HG02885 (cell line): ENCODE results near the gene PLCB3.
A peak's percentile ranks its signal among the peaks of the same experiment; 100 is the strongest.

Source experiments
- ATAC-seq: cut with Tn5 transposase; IDR thresholded peaks from one replicate; pipeline ENCODE4 v1.9.1; 2021; ENCODE audit warnings: mild to moderate bottlenecking; ENCODE audit not compliant: unreplicated experiment, poor library complexity

PLCB3 gene

GRCh38 chr11:64251016-64251752, at the start of gene PLCB3:
Gene PLCB3, plus strand, starts transcription at chr11:64251530. Its CDS starts 120 bp downstream, at chr11:64251650.
- peak; percentile 58 for ATAC-seq

GRCh38 chr11:64201543-64201942, 49.8 kb upstream of the PLCB3 start:
- ATAC-seq: no peak

DNA sequence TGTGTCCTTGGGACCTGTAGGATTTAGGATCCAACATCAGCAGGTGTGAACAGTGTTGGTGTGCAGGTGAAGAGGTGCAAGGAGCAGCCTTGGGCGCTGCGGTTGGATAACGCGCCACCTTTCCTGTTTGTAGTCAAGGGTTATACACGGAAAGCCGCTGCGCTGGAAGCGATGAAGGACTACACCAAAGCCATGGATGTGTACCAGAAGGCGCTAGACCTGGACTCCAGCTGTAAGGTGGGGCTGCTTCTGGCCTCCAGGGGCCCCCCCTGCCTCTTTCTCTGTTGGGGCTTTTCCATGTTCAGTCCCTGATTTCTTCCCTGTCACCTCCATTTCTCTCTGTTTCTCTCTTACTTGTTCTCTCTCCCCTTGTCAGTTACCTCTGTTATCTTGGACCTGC, 48.3 kb upstream of the PLCB3 start:
- no peak for ATAC-seq

- no peak for ATAC-seq
Measured at GRCh38 chr11:64203421-64204079, 47.8 kb upstream of the PLCB3 start.

DNA sequence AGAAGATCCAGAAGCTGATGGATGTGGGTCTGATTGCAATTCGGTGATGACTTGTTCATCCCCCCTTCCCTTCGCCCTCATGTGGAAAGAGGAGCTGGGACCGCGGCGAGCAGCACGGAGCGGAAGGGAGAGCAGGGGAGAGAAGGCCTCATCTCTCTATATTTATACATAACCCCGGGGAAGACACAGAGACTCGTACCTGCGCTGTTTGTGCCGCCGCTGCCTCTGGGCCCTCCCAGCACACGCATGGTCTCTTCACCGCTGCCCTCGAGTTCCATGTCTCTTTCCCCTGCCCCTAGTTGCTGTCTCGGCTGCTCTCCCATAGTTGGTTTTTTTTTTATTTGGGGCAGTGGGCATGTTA, 47.3 kb upstream of the PLCB3 start:
- no peak for ATAC-seq

DNA sequence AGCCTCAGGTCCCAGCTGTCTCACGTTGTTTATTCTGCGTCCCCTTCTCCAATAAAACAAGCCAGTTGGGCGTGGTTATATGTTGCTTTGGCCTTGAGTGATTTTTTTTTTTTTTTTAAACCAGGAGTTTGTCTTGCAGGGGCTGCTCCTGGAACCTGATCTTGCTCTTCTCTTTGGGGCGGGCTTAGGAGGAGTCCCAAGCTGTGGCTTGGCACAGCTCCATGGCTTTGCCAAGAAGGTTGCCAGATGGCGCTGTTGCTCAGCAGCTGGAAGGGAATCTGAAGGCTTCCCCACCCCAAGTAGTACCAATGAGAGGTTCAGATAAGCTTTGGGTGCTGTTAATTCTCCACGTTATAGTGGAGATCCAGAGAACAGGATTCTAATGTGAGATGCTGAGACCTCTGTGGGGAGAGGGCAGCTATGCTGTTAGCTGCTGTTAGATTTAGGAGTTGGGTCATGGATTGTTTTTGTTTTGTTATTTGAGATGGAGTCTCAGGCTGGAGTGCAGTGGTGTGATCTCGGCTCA, 46.8 kb upstream of the PLCB3 start:
- no peak for ATAC-seq

DNA sequence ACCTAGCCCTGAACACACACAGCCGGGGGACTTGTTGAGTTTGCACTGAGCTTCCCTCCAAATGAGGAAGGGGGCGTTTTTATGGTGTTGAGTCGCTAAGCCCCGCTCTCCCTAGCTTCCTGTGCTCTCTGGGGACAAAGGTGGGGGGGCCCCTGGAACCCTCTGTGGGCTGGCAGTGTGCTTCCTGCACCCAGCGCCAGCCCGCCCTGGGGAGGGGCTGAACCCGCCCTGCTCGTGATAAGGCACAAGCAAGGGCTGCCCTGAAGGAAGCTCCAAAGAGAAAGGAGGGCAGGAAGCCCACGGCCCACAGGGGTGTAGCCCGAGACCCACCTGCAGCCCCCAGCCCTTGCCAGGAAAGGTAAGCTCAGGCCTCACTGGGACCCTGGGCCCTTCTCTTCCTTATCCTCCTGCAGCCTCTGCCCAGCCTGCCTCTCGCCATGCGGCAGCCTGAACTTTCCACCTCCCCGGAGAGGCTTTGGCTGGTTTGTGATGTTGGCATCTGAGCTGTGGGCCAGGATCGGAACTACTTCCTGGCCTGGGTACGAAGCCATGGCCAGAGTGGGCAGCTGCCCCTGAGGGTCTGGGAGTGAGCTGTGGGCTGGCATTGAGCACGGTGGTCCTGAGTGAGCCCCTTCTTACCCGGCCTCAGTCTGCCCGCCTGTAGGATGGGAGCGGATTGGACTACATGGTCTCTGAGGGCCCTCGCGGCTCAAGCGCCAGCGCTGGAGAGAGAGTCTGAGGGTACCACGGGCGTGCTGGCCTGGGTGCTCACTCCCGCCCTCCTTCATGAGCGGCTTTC, 44.7 kb upstream of the PLCB3 start, which contains the start of gene FERMT3:
Gene FERMT3 (plus strand): TSS at position 265 of the 799 bp plus-strand sequence. CDS start 644 bp downstream, outside the sequence.
- peak; percentile 48 for ATAC-seq

DNA sequence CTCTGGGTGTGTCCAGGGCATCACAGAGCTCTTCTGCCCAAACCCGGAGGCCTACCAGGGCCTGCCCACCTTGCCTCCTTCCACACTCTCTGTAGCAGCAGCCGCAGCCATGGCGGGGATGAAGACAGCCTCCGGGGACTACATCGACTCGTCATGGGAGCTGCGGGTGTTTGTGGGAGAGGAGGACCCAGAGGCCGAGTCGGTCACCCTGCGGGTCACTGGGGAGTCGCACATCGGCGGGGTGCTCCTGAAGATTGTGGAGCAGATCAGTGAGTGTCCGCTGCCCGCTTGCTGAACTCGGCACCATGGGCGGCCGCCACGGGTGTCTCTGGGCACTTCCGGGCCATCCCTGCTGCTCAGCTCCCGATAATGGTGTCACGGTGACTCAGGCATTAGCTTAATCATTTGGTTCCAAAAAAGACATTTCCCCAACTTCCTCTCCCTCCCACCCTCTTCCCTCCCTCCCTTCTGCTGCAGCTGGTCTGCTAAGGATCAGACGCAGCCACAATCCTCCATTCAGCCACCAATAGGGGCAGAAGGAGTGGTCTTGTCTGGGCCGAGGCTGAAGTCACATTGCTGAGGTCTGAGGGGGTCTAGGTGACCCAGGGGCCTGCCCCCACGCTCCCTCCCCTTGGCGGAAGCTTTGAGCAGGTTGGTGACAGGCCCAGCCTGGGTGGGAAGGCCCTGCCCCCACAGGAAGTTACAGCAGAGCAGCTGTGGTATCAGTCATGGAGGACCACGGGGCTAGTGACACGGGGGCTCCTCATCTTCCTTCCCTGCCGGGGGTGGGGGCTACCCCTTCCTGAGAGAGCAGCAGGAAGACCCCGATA, 43.9 kb upstream of the PLCB3 start:
- ATAC-seq: peak; percentile 62

GRCh38 chr11:64208086-64208795, 43.1 kb upstream of the PLCB3 start:
- ATAC-seq: no peak

DNA sequence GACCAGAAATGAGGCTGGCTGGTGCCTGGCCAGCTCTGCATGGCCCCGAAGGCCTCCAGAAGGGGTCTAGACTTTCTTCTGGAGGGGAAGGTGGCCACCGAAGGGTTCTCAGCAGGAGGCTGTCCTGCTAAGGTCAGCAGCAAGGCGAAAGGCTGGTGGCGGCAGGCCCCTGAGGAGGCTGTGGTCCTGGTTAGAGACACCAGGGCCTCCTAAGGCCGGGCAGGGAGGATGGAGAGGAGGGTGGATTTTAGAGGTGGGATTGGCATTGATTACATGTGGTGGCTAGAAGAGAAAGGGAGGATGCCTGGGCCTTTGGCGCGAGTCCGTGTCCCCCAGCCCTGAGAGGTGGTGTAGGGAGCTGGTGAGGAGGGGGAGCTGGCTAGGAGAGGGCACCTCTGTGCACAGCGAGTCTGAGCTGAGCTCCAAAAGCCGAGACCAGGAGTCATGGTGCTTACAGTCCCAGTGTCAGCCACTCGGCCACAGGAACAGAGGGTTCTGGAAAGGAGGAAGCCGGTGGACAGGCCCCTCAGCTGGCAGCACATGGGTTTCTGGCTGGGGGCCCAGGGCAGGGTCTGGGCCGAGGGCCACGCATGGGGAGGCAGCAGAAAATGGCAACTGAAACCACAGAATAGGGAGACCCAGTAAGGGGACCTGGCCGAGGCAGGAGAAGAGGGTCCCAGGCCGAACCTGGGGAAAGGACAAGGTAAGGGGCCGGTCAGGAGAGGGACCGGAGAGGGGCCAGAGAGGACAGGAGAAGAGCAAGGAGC, 42.4 kb upstream of the PLCB3 start:
- ATAC-seq: no peak

DNA sequence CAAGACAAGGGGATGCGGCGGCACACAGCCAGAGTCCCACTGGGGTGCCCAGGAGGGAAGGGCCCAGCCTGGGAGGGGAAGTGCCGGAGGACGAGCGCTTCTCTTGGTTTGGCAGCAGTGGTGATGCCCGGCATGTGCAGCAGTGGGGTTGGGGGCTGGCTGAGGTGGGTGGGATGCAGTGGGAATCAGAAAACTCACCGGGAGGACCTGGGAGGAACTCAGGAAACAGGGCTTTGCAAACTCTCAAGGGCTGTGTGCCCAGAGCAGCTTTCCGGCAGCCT, 41.8 kb upstream of the PLCB3 start:
- ATAC-seq: no peak

DNA sequence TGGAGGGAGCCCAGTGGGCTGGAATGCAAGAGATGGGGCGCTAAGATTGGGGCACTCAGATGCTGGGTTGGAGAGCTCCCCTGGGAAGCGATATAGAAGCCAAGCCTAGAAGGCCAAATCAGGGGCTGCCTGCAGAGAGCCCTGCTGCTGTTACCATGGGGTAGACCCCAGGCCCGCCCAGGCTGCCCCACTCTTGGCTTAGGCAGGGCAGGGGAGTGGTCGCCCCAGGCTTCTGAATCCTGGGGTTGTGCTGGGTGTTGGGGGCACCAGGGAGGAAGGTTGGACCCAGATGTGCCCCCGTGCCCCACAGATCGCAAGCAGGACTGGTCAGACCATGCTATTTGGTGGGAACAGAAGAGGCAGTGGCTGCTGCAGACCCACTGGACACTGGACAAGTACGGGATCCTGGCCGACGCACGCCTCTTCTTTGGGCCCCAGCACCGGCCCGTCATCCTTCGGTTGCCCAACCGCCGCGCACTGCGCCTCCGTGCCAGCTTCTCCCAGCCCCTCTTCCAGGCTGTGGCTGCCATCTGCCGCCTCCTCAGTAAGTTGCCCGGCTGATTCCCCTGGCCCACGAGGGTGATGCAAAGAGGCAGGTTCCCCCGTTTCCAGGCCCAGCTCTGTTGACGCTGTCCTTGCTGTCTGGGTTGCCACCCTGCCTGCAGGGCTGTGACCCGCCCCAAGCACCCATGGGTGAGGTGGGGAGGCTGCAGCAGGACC, 40.9 kb upstream of the PLCB3 start:
- ATAC-seq: no peak

- no peak for ATAC-seq
Measured at GRCh38 chr11:64211181-64211872, 40.0 kb upstream of the PLCB3 start.

DNA sequence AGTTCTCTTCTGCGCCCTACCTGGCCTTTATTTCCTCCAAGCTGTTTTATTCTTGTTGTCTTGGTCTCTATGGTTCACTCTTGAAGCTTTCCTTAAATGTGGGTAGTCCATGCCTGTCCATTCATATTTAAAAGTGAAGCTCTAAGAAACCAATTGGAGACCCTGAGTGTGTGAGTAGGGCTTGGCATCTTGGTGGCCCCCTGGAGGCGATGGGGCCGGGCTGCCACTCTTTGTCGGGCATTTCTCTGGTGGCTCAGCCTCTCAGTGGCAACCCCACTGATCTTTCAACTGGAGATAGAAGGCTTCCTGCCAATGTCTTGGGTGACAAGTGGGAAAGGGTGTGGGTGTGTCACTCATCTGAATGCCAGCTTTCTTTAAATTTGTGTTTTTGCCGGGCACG, 34.5 kb upstream of the PLCB3 start:
- no peak for ATAC-seq

GRCh38 chr11:64218628-64219353, 32.5 kb upstream of the PLCB3 start:
- ATAC-seq: no peak

DNA sequence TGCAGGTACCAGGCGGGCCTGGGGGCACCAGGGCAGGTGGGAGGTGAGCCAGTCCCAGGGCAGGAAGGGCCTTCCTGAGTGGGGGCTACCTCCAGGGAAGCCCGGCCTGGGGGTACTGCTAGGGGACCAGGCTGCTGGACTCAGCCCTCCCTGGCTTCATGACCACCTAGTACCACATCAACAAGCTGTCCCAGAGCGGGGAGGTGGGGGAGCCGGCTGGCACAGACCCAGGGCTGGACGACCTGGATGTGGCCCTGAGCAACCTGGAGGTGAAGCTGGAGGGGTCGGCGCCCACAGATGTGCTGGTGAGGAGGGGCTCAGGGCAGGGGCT, 32.0 kb upstream of the PLCB3 start:
- no peak for ATAC-seq

DNA sequence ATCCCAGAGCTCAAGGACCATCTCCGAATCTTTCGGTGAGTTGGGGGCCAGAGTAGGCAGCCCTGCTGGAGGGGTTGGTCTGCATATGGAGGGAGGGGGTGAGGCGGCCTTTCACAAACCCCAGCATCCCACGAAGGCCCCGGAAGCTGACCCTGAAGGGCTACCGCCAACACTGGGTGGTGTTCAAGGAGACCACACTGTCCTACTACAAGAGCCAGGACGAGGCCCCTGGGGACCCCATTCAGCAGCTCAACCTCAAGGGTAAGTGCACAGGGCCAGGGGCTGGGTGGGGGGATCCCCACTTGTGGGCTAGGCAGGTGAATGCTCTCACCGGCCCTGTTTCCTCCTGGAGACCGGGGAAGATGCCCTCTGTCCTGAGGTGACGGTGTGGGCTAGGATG, 31.6 kb upstream of the PLCB3 start:
- no peak for ATAC-seq
